Epithelial cell of proximal tubule (primary cell): Measurements from ENCODE around the gene IGSF6. TPM values are rescaled to one million over a fixed set of nuclear protein-coding genes. Genes with fewer than 3 reads are reported as not detected.

Experiments
- DNase-seq: peaks from one replicate; pipeline ENCODE4 v3.0.0-alpha.2; 2011; ENCODE audit warnings: low read depth
- H3K4me3 ChIP-seq: 2 replicates; pipeline ENCODE4 v1.5.1; 2011; ENCODE audit warnings: low read depth, mild to moderate bottlenecking, low read length
- CTCF ChIP-seq: conservative IDR thresholded peaks from 2 replicates; pipeline ENCODE4 v1.5.1; 2012; ENCODE audit warnings: low read depth, mild to moderate bottlenecking, low read length
- total RNA-seq: library from RNA; depleted of rRNA; stranded (reverse); fragments of >200 nt; gene quantifications from 2 replicates; pipeline ENCODE4 v1.2.3, GENCODE V29; 2015

Gene IGSF6
- total RNA-seq, 1 donor from 2014 or later: not detected

GRCh38 chr16:21598206-21598605, 54.2 kb downstream of the IGSF6 start:
- no peak for DNase-seq
- no peak for TF ChIP-seq CTCF
- peak overlapping the region; percentile 77 for H3K4me3 ChIP-seq

GRCh38 chr16:21597561-21598030, 54.8 kb downstream of the IGSF6 start:
- no peak for DNase-seq
- H3K4me3 ChIP-seq: no peak overlapping the region
- no peak for TF ChIP-seq CTCF

GRCh38 chr16:21593530-21594289, 58.7 kb downstream of the IGSF6 start:
- no peak for TF ChIP-seq CTCF
- no peak overlapping the region for H3K4me3 ChIP-seq
- no peak for DNase-seq

GRCh38 chr16:21592191-21592590, 60.2 kb downstream of the IGSF6 start:
- TF ChIP-seq CTCF: no peak
- no peak overlapping the region for H3K4me3 ChIP-seq
- no peak for DNase-seq

- TF ChIP-seq CTCF: no peak
- H3K4me3 ChIP-seq: no peak overlapping the region
- no peak for DNase-seq
Measured at GRCh38 chr16:21590796-21591195, 61.6 kb downstream of the IGSF6 start.

GRCh38 chr16:21590287-21590686, 62.1 kb downstream of the IGSF6 start:
- no peak for DNase-seq
- TF ChIP-seq CTCF: no peak
- H3K4me3 ChIP-seq: no peak overlapping the region

GRCh38 chr16:21589551-21589950, 62.9 kb downstream of the IGSF6 start:
- DNase-seq: no peak
- TF ChIP-seq CTCF: no peak
- H3K4me3 ChIP-seq: no peak overlapping the region
